Common myeloid progenitor, CD34-positive (primary cell): ENCODE results near the gene INSIG1.

Experiments
- CTCF ChIA-PET: fragments of 350-600 bp; sonication (Branson Sonifier 250); formaldehyde crosslinking; loops from one replicate; lab custom pipeline; 2021; ENCODE audit warnings: antibody characterized with exemption; lab: Charles Lee
- POLR2A ChIA-PET: fragments of 350-600 bp; sonication (Branson Sonifier 250); formaldehyde crosslinking; loops from one replicate; lab custom pipeline; 2021; ENCODE audit warnings: antibody characterized with exemption; lab: Charles Lee
- DNase-seq, 3 donors: peaks; one replicate each; pipeline versions ENCODE4 v3.0.0 to v3.0.0-alpha.2; 2013
- H3K27ac ChIP-seq, 2 experiments: 1 replicate in 1 of 2; 2 replicates in 1 of 2; pipeline ENCODE4 v1.7.0; 2013; ENCODE audit warnings: inconsistent platforms in 2 of 2, low read length in 2 of 2, mild to moderate bottlenecking in 2 of 2, low read depth in 1 of 2, moderate library complexity in 1 of 2; ENCODE audit not compliant: severe bottlenecking in 2 of 2, insufficient read depth in 1 of 2, poor library complexity in 1 of 2
- H3K27me3 ChIP-seq, 5 experiments: replicated peaks in 2 of 5; 1 replicate in 3 of 5; 2 replicates in 2 of 5; pipeline versions ENCODE4 v1.6.1 to v1.7.0; 2013; ENCODE audit warnings: low read length in 4 of 5, mild to moderate bottlenecking in 2 of 5, moderate library complexity in 2 of 5, inconsistent platforms in 1 of 5; ENCODE audit not compliant: insufficient read depth in 5 of 5, control insufficient read depth in 4 of 5
- H3K36me3 ChIP-seq, 4 experiments: 1 replicate in 2 of 4; 2 replicates in 2 of 4; pipeline versions ENCODE4 v1.6.1 to v1.7.0; 2013; ENCODE audit warnings: low read length in 3 of 4, control low read depth in 1 of 4, mild to moderate bottlenecking in 1 of 4; ENCODE audit not compliant: control insufficient read depth in 4 of 4, insufficient read depth in 4 of 4
- H3K4me1 ChIP-seq, 4 experiments: 1 replicate in 3 of 4; 2 replicates in 1 of 4; pipeline versions ENCODE4 v1.6.1 to v1.7.1; 2013; ENCODE audit warnings: low read length in 3 of 4, mild to moderate bottlenecking in 3 of 4, control low read depth in 1 of 4, inconsistent platforms in 1 of 4, moderate library complexity in 1 of 4; ENCODE audit not compliant: control insufficient read depth in 4 of 4, insufficient read depth in 4 of 4; ENCODE audit errors: control extremely low read depth in 1 of 4
- H3K4me3 ChIP-seq, 7 experiments: 1 replicate in 4 of 7; 2 replicates in 3 of 7; pipeline versions ENCODE4 v1.5.1 to v1.7.0; 2013; ENCODE audit warnings: mild to moderate bottlenecking in 7 of 7, low read length in 6 of 7, moderate library complexity in 6 of 7, inconsistent platforms in 2 of 7, low read depth in 2 of 7, control low read depth in 1 of 7; ENCODE audit not compliant: insufficient read depth in 4 of 7, control insufficient read depth in 1 of 7; ENCODE audit errors: extremely low read depth in 1 of 7
- H3K9me3 ChIP-seq, 5 experiments: 1 replicate in 4 of 5; 2 replicates in 1 of 5; pipeline versions ENCODE4 v1.6.1 to v1.7.1; 2013; ENCODE audit warnings: low read length in 4 of 5, mild to moderate bottlenecking in 2 of 5, inconsistent platforms in 1 of 5, low read depth in 1 of 5, moderate library complexity in 1 of 5; ENCODE audit not compliant: control insufficient read depth in 4 of 5, insufficient read depth in 2 of 5; ENCODE audit errors: control extremely low read depth in 1 of 5
- WGBS: methylation state at CpG from one replicate; pipeline ENCODE4 v1.1.5; 2013; ENCODE audit not compliant: insufficient coverage; 5-methylcytosine and 5-hydroxymethylcytosine counted together

INSIG1 gene

DNA sequence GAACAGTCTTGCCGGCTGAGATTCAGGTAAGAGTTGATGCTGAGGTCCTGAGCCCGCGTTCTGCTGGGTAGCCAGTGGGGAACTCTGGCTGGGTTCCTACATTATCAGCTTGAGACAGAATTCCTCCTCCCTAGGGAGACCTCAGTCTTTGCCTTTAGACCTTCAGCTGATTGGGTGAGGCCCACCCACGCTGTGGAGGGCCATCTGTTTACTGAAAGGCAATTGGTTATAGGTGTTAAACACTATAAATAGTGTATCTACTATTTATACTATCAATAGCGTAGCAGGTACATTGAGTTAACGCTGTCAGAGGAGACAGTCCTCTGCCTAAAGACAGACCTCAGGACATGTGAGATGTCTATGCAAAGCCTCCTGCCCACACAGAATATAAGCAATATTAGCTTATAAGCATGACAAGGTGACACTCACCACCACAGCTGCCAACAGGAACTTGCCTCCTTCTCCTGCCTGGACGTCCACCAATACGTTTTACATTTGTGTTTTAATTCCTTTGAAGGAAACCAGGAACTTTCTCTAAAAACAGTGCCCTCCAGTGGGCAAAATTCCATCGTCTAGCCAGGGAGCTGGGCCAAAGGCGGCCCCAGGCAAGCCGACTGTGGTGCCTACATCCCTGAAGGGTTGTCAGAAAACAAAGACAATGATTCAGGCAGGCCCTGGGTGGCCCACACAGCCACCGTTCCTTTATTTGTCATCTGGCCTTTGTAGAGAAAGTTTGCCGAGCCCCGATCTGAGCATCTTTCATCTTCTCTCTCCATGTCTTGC, 58.8 kb downstream of the INSIG1 start:
- no peaks in the 10 kb centered on the region for H3K9me3 ChIP-seq
- DNase-seq = peak in 1 of 3 donors; percentile 40
- no peak overlapping the region for H3K27ac ChIP-seq
- CTCF ChIA-PET = interaction anchor here (0.6 to 3.4 kb wide), 16 partner anchors 12 to 1540 kb away, joined by 3 to 12 read pairs (median 3); no protein-coding TSS in a partner anchor
- H3K36me3 ChIP-seq = no peaks in the 10 kb centered on the region
- POLR2A ChIA-PET = no interaction called here
- peaks cover 0 to 46% (median 0%) of the 10 kb centered on the region in 5 experiments for H3K27me3 ChIP-seq
- H3K4me3 ChIP-seq = no peak overlapping the region
- WGBS = 39% methylated on average over 9 of the region's 14 CpGs
- peaks cover 0 to 30% (median 10%) of the 10 kb centered on the region in 4 experiments for H3K4me1 ChIP-seq

DNA sequence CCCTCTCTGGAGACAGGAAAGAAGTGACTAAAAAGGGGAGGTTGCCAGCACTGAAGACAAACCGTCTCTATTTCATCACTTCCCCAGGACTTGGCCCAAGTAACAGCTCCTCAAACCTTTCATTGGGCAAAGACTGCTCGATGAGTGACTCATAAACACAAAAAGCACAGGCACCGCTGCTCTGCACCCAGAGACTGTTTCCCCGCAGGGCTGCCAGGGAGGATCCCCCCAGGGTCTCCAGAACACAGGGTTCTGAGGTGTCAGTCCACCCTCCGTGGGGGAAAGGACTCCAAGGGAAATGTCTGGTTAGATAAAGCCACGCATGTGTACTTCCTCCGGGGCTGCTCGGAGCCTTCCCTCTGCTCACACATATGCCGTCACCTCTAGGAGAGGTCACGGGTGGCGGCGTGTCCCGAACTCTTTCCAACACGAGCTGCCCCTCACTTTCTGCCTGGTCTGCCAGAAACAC, 59.9 kb downstream of the INSIG1 start:
- H3K4me1 ChIP-seq = peaks cover 0 to 31% (median 10%) of the 10 kb centered on the region in 4 experiments
- POLR2A ChIA-PET = interaction anchor here (0.6 kb wide), 1 partner anchor 11 kb away, joined by 3 read pairs; no protein-coding TSS in a partner anchor
- no peak overlapping the region for H3K4me3 ChIP-seq
- CTCF ChIA-PET = interaction anchor here (1.0 to 3.4 kb wide), 7 partner anchors 12 to 430 kb away, joined by 3 to 12 read pairs (median 6); no protein-coding TSS in a partner anchor
- WGBS = 56% methylated on average over 14 of the region's 14 CpGs
- no peaks in the 10 kb centered on the region for H3K9me3 ChIP-seq
- DNase-seq = peak in 1 of 3 donors; percentile 40
- peaks cover 0 to 39% (median 0%) of the 10 kb centered on the region in 5 experiments for H3K27me3 ChIP-seq
- no peak overlapping the region for H3K27ac ChIP-seq
- no peaks in the 10 kb centered on the region for H3K36me3 ChIP-seq

DNA sequence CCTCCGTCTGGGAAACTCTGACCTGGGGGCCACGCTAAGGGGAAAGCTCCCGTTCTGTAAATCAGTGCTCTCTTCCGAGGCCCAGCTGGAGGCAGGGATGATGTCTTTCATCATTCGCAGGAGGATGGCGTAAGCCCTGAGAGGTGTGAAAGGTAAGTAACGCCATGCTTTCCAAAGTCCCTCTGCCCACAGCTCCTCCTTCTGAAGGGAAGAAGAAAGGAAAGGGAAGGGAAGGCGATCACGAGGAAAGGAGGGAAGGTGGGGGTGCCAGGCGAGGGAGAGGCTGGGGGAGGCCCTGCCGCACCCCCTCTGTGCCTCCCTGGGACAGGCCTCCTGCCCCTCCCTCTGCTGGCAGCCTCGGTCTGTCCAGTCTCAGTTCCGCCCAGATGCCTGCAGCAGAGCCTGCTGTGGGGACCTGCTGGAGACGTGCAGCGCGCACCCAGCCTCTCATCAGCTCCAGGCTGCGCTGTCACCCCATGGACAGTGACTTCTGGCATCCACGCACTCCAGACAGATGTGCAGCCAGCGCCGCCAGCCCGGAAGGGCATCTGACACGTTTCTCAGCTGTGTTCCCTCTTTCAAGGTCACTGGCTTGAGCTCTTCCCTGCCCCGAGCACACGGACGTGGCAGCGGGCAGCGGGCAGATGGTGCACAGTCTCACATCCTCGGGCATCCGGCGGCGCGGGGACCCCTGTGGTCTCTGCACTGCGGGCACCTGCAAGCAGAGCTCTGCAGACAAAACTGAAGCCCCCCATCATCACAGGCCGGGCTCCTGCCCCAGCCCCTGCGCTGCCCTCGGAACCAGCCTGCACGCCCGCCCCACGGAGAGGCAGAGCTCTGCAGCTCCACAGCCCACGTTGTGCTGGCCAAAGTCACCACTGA, 60.6 kb downstream of the INSIG1 start:
- ChIA-PET CTCF (interaction anchor here (0.7 to 3.4 kb wide), 6 partner anchors 11 to 431 kb away, joined by 3 to 12 read pairs (median 6); no protein-coding TSS in a partner anchor), POLR2A (interaction anchor here (0.6 kb wide), 1 partner anchor 11 kb away, joined by 3 read pairs; no protein-coding TSS in a partner anchor)
- Histone ChIP-seq H3K4me3 (no peak overlapping the region), H3K36me3 (no peaks in the 10 kb centered on the region), H3K27me3 (peaks cover 0 to 39% (median 0%) of the 10 kb centered on the region in 5 experiments), H3K4me1 (peaks cover 0 to 31% (median 10%) of the 10 kb centered on the region in 4 experiments), H3K9me3 (no peaks in the 10 kb centered on the region), H3K27ac (no peak overlapping the region)
- WGBS = 61% methylated on average over 38 of the region's 40 CpGs
- DNase-seq = no peak

DNA sequence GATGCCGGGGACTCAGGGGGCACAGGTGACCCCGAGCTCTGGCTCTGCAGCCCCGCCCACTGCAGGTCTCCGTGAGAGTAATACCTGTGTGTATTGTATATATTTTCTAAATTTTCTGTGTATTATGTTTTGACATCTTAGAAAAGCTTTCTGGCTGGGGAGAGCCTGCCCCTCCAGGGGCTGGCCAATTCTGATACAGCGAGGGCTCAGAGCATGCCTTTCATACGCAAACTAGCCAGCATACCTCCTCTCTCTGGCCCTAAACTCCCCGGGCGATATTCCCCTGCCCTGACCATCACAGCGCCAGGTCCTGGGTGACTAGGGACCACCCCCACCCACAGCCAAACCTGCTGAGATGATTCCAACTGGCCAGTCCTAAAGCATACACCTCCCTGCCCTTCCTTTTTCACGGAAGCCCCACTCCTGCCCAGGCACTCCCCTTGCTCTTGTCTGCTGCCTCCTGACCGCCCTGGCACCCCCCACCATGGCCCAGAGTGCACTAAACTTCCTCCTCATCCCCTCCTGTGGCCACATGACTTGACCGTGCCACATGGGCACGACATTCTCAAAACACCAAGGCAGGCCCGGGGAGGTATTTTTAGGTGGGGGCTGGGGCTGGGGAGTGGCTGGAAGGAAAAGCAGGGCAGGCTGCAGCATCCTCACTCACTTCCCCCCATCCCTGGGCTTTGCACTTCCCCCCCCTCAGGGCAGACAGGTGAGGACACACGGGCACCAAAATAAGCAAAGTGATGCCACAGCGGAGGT, 61.5 kb downstream of the INSIG1 start:
- CTCF ChIA-PET = interaction anchor here (0.7 to 2.0 kb wide), 2 partner anchors 10 to 432 kb away, joined by 3 to 5 read pairs; no protein-coding TSS in a partner anchor
- Histone ChIP-seq H3K4me1 (peaks cover 0 to 31% (median 10%) of the 10 kb centered on the region in 4 experiments), H3K4me3 (no peak overlapping the region), H3K27me3 (peaks cover 0 to 43% (median 0%) of the 10 kb centered on the region in 5 experiments), H3K36me3 (no peaks in the 10 kb centered on the region), H3K9me3 (no peaks in the 10 kb centered on the region), H3K27ac (no peak overlapping the region)
- DNase-seq = no peak
- POLR2A ChIA-PET = no interaction called here
- WGBS = 65% methylated on average over 11 of the region's 16 CpGs
